Cardiac fibroblast (primary cell): ENCODE data around the gene GJA3.

Experiments used
- DNase-seq, 2 donors: peaks; one replicate each; pipeline versions ENCODE4 v3.0.0 to v3.0.0-alpha.2; 2010; ENCODE audit warnings: low read depth in 2 of 2
- H3K4me3 ChIP-seq, 2 donors: replicated peaks in 1 of 2; 1 replicate in 1 of 2; 2 replicates in 1 of 2; pipeline ENCODE4 v1.5.1; 2011; ENCODE audit warnings: low read depth in 2 of 2, low read length in 2 of 2, mild to moderate bottlenecking in 2 of 2, moderate library complexity in 1 of 2
- CTCF ChIP-seq: IDR thresholded peaks from one replicate; pipeline ENCODE4 v1.5.1; 2011; ENCODE audit warnings: low read depth, mild to moderate bottlenecking, low read length, inconsistent platforms

GJA3 gene

GRCh38 chr13:20150561-20150960 lies 10.3 kb downstream of the GJA3 start:
- no peak for TF ChIP-seq CTCF
- H3K4me3 ChIP-seq: no peak overlapping the region
- no peak for DNase-seq

- no peak overlapping the region for H3K4me3 ChIP-seq
- no peak for DNase-seq
- no peak for TF ChIP-seq CTCF
These were observed 11.1 kb downstream of the GJA3 start for GRCh38 chr13:20149762-20150161.

GRCh38 chr13:20148501-20149183 lies 12.2 kb downstream of the GJA3 start:
- TF ChIP-seq CTCF: no peak
- H3K4me3 ChIP-seq: no peak overlapping the region
- DNase-seq: no peak

GRCh38 chr13:20146381-20146780 lies 14.5 kb downstream of the GJA3 start:
- no peak overlapping the region for H3K4me3 ChIP-seq
- TF ChIP-seq CTCF: no peak
- DNase-seq: no peak

GRCh38 chr13:20145521-20145920 lies 15.3 kb downstream of the GJA3 start:
- no peak for TF ChIP-seq CTCF
- H3K4me3 ChIP-seq: no peak overlapping the region
- DNase-seq: no peak

- DNase-seq: no peak
- H3K4me3 ChIP-seq: no peak overlapping the region
- TF ChIP-seq CTCF: no peak
These were observed 16.6 kb downstream of the GJA3 start for GRCh38 chr13:20144141-20144850.
